ENCODE measurements around the gene SH3YL1. TPM values are rescaled to one million over a fixed set of nuclear protein-coding genes. Genes with fewer than 3 reads are reported as not detected.

SH3YL1 gene
- total RNA-seq, 1 experiment from 2014 or later = 33.0 TPM

- ChIA-PET CTCF (no interaction called here), POLR2A (ENCODE audit: low non-redundant PET) (interaction anchor here (0.8 kb wide), 1 partner anchor 438 kb away, joined by 7 read pairs; the partner anchor contains the start of gene TMEM18)
- no TSS peak for BruUV-seq (replicated peaks)
- H3K36me3 ChIP-seq (ENCODE audit: insufficient read depth, low read length, poor library complexity, severe bottlenecking) = no peaks in the 10 kb centered on the region
- TF ChIP-seq EZH2 (IDR thresholded peaks at IDR 0.05; ENCODE audit: borderline replicate concordance, low read depth, low read length, poor library complexity, severe bottlenecking) (no peak), CTCF (conservative IDR thresholded peaks at IDR 0.05; ENCODE audit: low read depth, low read length) (no peak)
- intact Hi-C loops (cut with micrococcal nuclease; ENCODE audit: unreplicated experiment) = no loop called here
- no peaks in the 10 kb centered on the region for H3K9me3 ChIP-seq (ENCODE audit: low read depth, low read length, poor library complexity, severe bottlenecking)
- no peak overlapping the region for H3K4me3 ChIP-seq (ENCODE audit: low read depth, low read length, poor library complexity, severe bottlenecking)
- H3K4me1 ChIP-seq (ENCODE audit: insufficient read depth, low read length, poor library complexity, severe bottlenecking) = no peaks in the 10 kb centered on the region
- no peak for DNase-seq (ENCODE audit: low spot score)
- no peaks in the 10 kb centered on the region for H3K27me3 ChIP-seq (replicated peaks; ENCODE audit: insufficient read depth, low read depth, low read length, poor library complexity)
- no peak overlapping the region for H3K27ac ChIP-seq (ENCODE audit: low read depth, low read length, poor library complexity, severe bottlenecking)
Observed at GRCh38 chr2:238869-239268, 25.0 kb downstream of the SH3YL1 start.

- Histone ChIP-seq H3K4me1 (ENCODE audit: insufficient read depth, low read length, poor library complexity, severe bottlenecking) (no peaks in the 10 kb centered on the region), H3K27me3 (replicated peaks; ENCODE audit: insufficient read depth, low read depth, low read length, poor library complexity) (no peaks in the 10 kb centered on the region), H3K9me3 (ENCODE audit: low read depth, low read length, poor library complexity, severe bottlenecking) (no peaks in the 10 kb centered on the region), H3K27ac (ENCODE audit: low read depth, low read length, poor library complexity, severe bottlenecking) (no peak overlapping the region), H3K4me3 (ENCODE audit: low read depth, low read length, poor library complexity, severe bottlenecking) (no peak overlapping the region), H3K36me3 (ENCODE audit: insufficient read depth, low read length, poor library complexity, severe bottlenecking) (no peaks in the 10 kb centered on the region)
- no peak for DNase-seq (ENCODE audit: low spot score)
- BruUV-seq (replicated peaks) = no TSS peak
- ChIA-PET CTCF (no interaction called here), POLR2A (ENCODE audit: low non-redundant PET) (interaction anchor here (0.8 kb wide), 1 partner anchor 439 kb away, joined by 7 read pairs; the partner anchor contains the start of gene TMEM18)
- intact Hi-C loops (cut with micrococcal nuclease; ENCODE audit: unreplicated experiment) = no loop called here
- TF ChIP-seq EZH2 (IDR thresholded peaks at IDR 0.05; ENCODE audit: borderline replicate concordance, low read depth, low read length, poor library complexity, severe bottlenecking) = no peak
- TF ChIP-seq CTCF (conservative IDR thresholded peaks at IDR 0.05; ENCODE audit: low read depth, low read length) = no peak
Observed at GRCh38 chr2:238431-238830, 25.4 kb downstream of the SH3YL1 start.

- no peak for DNase-seq (ENCODE audit: low spot score)
- peaks cover 4% of the 10 kb centered on the region for H3K36me3 ChIP-seq (ENCODE audit: insufficient read depth, low read length, poor library complexity, severe bottlenecking)
- H3K27ac ChIP-seq (ENCODE audit: low read depth, low read length, poor library complexity, severe bottlenecking) = no peak overlapping the region
- BruUV-seq (replicated peaks) = no TSS peak
- intact Hi-C loops (cut with micrococcal nuclease; ENCODE audit: unreplicated experiment) = no loop called here
- H3K4me1 ChIP-seq (ENCODE audit: insufficient read depth, low read length, poor library complexity, severe bottlenecking) = no peaks in the 10 kb centered on the region
- H3K9me3 ChIP-seq (ENCODE audit: low read depth, low read length, poor library complexity, severe bottlenecking) = no peaks in the 10 kb centered on the region
- ChIA-PET POLR2A (ENCODE audit: low non-redundant PET) (no interaction called here), CTCF (no interaction called here)
- no peak overlapping the region for H3K4me3 ChIP-seq (ENCODE audit: low read depth, low read length, poor library complexity, severe bottlenecking)
- H3K27me3 ChIP-seq (replicated peaks; ENCODE audit: insufficient read depth, low read depth, low read length, poor library complexity) = no peaks in the 10 kb centered on the region
- TF ChIP-seq EZH2 (IDR thresholded peaks at IDR 0.05; ENCODE audit: borderline replicate concordance, low read depth, low read length, poor library complexity, severe bottlenecking) = no peak
- TF ChIP-seq CTCF (conservative IDR thresholded peaks at IDR 0.05; ENCODE audit: low read depth, low read length) = no peak
Observed at GRCh38 chr2:237878-238277, 26.0 kb downstream of the SH3YL1 start.

Data from A673 (cell line).